WTC11 (cell line): ENCODE data around the gene CSF1R. TPM values are rescaled to one million over a fixed set of nuclear protein-coding genes. Genes with fewer than 3 reads are reported as not detected.

Experiments used
- ATAC-seq: fragments of 200-7000 bp; cut with Tn5 transposase; 2 replicates; pipeline ENCODE4 v1.10.0; 2021; ENCODE audit warnings: mild to moderate bottlenecking, moderate library complexity
- CTCF ChIA-PET: fragments of 300-600 bp; sonication (Branson Sonifier 250); formaldehyde crosslinking; loops from one replicate; lab custom pipeline; 2021; ENCODE audit warnings: antibody characterized with exemption; lab: Charles Lee
- POLR2A ChIA-PET: fragments of 350-600 bp; sonication (Branson Sonifier 250); formaldehyde crosslinking; loops from one replicate; lab custom pipeline; 2021; ENCODE audit warnings: antibody characterized with exemption; lab: Charles Lee
- DNase-seq: peaks from one replicate; pipeline ENCODE4 v3.0.0; 2021; ENCODE audit warnings: low spot score
- H3K27ac Mint-ChIP-seq: 2 replicates; pipeline ENCODE4 v1.8.0; 2021; ENCODE audit warnings: mixed read lengths
- H3K27me3 Mint-ChIP-seq: 2 replicates; pipeline ENCODE4 v1.8.0; 2021; ENCODE audit warnings: low read depth, mild to moderate bottlenecking, moderate library complexity, mixed read lengths
- H3K36me3 Mint-ChIP-seq: 2 replicates; pipeline ENCODE4 v1.8.0; 2021; ENCODE audit warnings: mixed read lengths
- H3K4me1 Mint-ChIP-seq: 2 replicates; pipeline ENCODE4 v1.8.0; 2022; ENCODE audit warnings: mixed read lengths
- H3K4me3 Mint-ChIP-seq: 2 replicates; pipeline ENCODE4 v1.8.0; 2021; ENCODE audit warnings: mild to moderate bottlenecking, moderate library complexity, mixed read lengths
- H3K9me3 Mint-ChIP-seq: 2 replicates; pipeline ENCODE4 v1.8.0; 2021; ENCODE audit warnings: mixed read lengths
- CDX4 ChIP-seq: fragments of 250-450 bp; sonication (Bioruptor Pico); IDR thresholded peaks from 2 replicates; pipeline ENCODE4 v1.9.0; 2021; ENCODE audit warnings: moderate library complexity, mild to moderate bottlenecking, inconsistent platforms, borderline replicate concordance
- CREB1 ChIP-seq: sonication (generic); formaldehyde crosslinking; IDR thresholded peaks from 2 replicates; pipeline ENCODE4 v1.8.0; 2023; ENCODE audit warnings: mild to moderate bottlenecking, missing genetic modification reagents
- ERG ChIP-seq: fragments of 250-450 bp; sonication (Bioruptor Pico); IDR thresholded peaks from 2 replicates; pipeline ENCODE4 v1.8.0; 2021; ENCODE audit warnings: mild to moderate bottlenecking
- JAZF1 ChIP-seq: fragments of 250-450 bp; sonication (Bioruptor Pico); IDR thresholded peaks from 2 replicates; pipeline ENCODE4 v1.9.0; 2021; ENCODE audit warnings: moderate library complexity, mild to moderate bottlenecking, inconsistent platforms
- NFYB ChIP-seq: sonication (generic); formaldehyde crosslinking; conservative IDR thresholded peaks from 2 replicates; pipeline ENCODE4 v1.8.0; 2022; ENCODE audit warnings: low read depth, missing genetic modification reagents
- NR3C1 ChIP-seq: sonication (generic); formaldehyde crosslinking; conservative IDR thresholded peaks from 2 replicates; pipeline ENCODE4 v1.8.1; 2023; ENCODE audit warnings: low read depth, mild to moderate bottlenecking, missing genetic modification reagents
- OVOL2 ChIP-seq: fragments of 250-450 bp; sonication (Bioruptor Pico); IDR thresholded peaks from 2 replicates; pipeline ENCODE4 v1.9.0; 2021; ENCODE audit warnings: mild to moderate bottlenecking, borderline replicate concordance
- SMAD3 ChIP-seq: sonication (generic); formaldehyde crosslinking; IDR thresholded peaks from 2 replicates; pipeline ENCODE4 v1.8.0; 2022; ENCODE audit warnings: missing genetic modification reagents, mild to moderate bottlenecking, borderline replicate concordance
- SOX15 ChIP-seq: fragments of 250-450 bp; sonication (Bioruptor Pico); IDR thresholded peaks from 2 replicates; pipeline ENCODE4 v1.9.0; 2021; ENCODE audit warnings: mild to moderate bottlenecking
- SP1 ChIP-seq: sonication (generic); formaldehyde crosslinking; conservative IDR thresholded peaks from 2 replicates; pipeline ENCODE4 v1.8.1; 2022; ENCODE audit warnings: missing genetic modification reagents
- TCF7 ChIP-seq: sonication (generic); formaldehyde crosslinking; IDR thresholded peaks from 2 replicates; pipeline ENCODE4 v1.8.0; 2022; ENCODE audit warnings: mild to moderate bottlenecking, low read depth, missing genetic modification reagents, moderate library complexity
- USF2 ChIP-seq: sonication (generic); formaldehyde crosslinking; IDR thresholded peaks from 2 replicates; pipeline ENCODE4 v1.8.1; 2023; ENCODE audit warnings: mild to moderate bottlenecking, missing genetic modification reagents, moderate library complexity
- ZBTB21 ChIP-seq: sonication (generic); formaldehyde crosslinking; IDR thresholded peaks from 2 replicates; pipeline ENCODE4 v1.8.1; 2023; ENCODE audit warnings: mild to moderate bottlenecking, missing genetic modification reagents, borderline replicate concordance
- ZNF232 ChIP-seq: sonication (generic); formaldehyde crosslinking; IDR thresholded peaks from 2 replicates; pipeline ENCODE4 v1.8.0; 2022; ENCODE audit warnings: mild to moderate bottlenecking, missing genetic modification reagents
- ZNF263 ChIP-seq: sonication (generic); formaldehyde crosslinking; IDR thresholded peaks from 2 replicates; pipeline ENCODE4 v1.8.1; 2022; ENCODE audit warnings: low read depth, mild to moderate bottlenecking, moderate library complexity, missing genetic modification reagents
- ZNF423 ChIP-seq: fragments of 250-450 bp; sonication (Bioruptor Pico); IDR thresholded peaks from 2 replicates; pipeline ENCODE4 v2.1.2; 2022; ENCODE audit warnings: mild to moderate bottlenecking, moderate library complexity
- total RNA-seq: library from RNA; stranded (reverse); gene quantifications from 3 replicates; pipeline ENCODE4 v1.2.3, GENCODE V29; 2021
- TF ChIP-seq, protein P1 (sequence below): sonication (generic); formaldehyde crosslinking; IDR thresholded peaks from 2 replicates; pipeline ENCODE4 v1.8.0; 2023; ENCODE audit warnings: missing genetic modification reagents, mild to moderate bottlenecking, borderline replicate concordance
- TF ChIP-seq, protein P2 (sequence below): sonication (generic); formaldehyde crosslinking; IDR thresholded peaks from 2 replicates; pipeline ENCODE4 v1.8.0; 2022; ENCODE audit warnings: missing genetic modification reagents
- TF ChIP-seq, protein P3 (sequence below): sonication (generic); formaldehyde crosslinking; IDR thresholded peaks from 2 replicates; pipeline ENCODE4 v1.8.1; 2023; ENCODE audit warnings: mild to moderate bottlenecking, missing genetic modification reagents, moderate library complexity

The CSF1R gene
- total RNA-seq, 1 experiment from 2014 or later = 0.20 TPM

DNA sequence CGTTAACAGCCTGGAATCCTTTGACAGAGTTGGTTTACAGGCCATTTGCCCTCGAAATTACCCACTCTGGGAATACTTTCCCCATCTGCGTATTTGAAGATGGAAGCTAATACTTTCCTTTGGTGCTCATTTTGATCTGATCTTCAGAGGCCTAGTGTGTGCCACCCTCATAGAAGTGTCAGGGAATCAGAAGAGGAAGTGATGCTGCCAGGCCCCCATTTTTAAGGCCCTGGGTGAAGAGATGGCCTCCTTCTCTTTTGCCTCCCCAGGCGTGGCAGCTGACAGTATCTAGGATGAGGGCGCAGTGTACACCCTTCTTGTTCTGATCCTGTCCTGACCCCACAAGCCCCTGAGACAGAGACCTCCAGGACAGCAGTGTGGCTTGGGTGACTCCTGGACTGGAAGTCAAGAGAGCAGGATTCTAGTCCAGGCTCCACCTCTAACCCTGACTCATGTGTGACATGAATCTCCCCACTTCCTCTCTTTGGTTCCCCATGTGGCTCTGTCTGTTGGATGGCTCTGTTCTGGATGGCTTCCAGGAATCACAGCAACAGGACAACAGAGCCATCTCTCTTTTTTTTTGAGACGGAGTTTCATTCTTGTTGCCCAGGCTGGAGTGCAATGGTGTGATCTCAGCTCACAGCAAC is 27.8 kb downstream of the CSF1R start:
- ChIA-PET CTCF (interaction anchor here (1.2 kb wide), 1 partner anchor 231 kb away, joined by 3 read pairs; no protein-coding TSS in a partner anchor), POLR2A (no interaction called here)
- TF ChIP-seq TCF7 (CRISPR knock-in tag) (no peak), CREB1 (CRISPR knock-in tag) (no peak), ZNF232 (CRISPR knock-in tag) (no peak), ZNF423 (CRISPR knock-in tag) (no peak), SMAD3 (CRISPR knock-in tag) (no peak), SP1 (CRISPR knock-in tag) (no peak), JAZF1 (CRISPR knock-in tag) (no peak), NR3C1 (no peak), ZBTB21 (CRISPR knock-in tag) (no peak), USF2 (CRISPR knock-in tag) (no peak), CDX4 (CRISPR knock-in tag) (no peak), OVOL2 (CRISPR knock-in tag) (no peak), NFYB (no peak), SOX15 (CRISPR knock-in tag) (no peak), ERG (CRISPR knock-in tag) (no peak), ZNF263 (no peak)
- TF ChIP-seq, protein P1, sequence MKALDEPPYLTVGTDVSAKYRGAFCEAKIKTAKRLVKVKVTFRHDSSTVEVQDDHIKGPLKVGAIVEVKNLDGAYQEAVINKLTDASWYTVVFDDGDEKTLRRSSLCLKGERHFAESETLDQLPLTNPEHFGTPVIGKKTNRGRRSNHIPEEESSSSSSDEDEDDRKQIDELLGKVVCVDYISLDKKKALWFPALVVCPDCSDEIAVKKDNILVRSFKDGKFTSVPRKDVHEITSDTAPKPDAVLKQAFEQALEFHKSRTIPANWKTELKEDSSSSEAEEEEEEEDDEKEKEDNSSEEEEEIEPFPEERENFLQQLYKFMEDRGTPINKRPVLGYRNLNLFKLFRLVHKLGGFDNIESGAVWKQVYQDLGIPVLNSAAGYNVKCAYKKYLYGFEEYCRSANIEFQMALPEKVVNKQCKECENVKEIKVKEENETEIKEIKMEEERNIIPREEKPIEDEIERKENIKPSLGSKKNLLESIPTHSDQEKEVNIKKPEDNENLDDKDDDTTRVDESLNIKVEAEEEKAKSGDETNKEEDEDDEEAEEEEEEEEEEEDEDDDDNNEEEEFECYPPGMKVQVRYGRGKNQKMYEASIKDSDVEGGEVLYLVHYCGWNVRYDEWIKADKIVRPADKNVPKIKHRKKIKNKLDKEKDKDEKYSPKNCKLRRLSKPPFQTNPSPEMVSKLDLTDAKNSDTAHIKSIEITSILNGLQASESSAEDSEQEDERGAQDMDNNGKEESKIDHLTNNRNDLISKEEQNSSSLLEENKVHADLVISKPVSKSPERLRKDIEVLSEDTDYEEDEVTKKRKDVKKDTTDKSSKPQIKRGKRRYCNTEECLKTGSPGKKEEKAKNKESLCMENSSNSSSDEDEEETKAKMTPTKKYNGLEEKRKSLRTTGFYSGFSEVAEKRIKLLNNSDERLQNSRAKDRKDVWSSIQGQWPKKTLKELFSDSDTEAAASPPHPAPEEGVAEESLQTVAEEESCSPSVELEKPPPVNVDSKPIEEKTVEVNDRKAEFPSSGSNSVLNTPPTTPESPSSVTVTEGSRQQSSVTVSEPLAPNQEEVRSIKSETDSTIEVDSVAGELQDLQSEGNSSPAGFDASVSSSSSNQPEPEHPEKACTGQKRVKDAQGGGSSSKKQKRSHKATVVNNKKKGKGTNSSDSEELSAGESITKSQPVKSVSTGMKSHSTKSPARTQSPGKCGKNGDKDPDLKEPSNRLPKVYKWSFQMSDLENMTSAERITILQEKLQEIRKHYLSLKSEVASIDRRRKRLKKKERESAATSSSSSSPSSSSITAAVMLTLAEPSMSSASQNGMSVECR (CRISPR knock-in tag) = no peak
- TF ChIP-seq, protein P2, sequence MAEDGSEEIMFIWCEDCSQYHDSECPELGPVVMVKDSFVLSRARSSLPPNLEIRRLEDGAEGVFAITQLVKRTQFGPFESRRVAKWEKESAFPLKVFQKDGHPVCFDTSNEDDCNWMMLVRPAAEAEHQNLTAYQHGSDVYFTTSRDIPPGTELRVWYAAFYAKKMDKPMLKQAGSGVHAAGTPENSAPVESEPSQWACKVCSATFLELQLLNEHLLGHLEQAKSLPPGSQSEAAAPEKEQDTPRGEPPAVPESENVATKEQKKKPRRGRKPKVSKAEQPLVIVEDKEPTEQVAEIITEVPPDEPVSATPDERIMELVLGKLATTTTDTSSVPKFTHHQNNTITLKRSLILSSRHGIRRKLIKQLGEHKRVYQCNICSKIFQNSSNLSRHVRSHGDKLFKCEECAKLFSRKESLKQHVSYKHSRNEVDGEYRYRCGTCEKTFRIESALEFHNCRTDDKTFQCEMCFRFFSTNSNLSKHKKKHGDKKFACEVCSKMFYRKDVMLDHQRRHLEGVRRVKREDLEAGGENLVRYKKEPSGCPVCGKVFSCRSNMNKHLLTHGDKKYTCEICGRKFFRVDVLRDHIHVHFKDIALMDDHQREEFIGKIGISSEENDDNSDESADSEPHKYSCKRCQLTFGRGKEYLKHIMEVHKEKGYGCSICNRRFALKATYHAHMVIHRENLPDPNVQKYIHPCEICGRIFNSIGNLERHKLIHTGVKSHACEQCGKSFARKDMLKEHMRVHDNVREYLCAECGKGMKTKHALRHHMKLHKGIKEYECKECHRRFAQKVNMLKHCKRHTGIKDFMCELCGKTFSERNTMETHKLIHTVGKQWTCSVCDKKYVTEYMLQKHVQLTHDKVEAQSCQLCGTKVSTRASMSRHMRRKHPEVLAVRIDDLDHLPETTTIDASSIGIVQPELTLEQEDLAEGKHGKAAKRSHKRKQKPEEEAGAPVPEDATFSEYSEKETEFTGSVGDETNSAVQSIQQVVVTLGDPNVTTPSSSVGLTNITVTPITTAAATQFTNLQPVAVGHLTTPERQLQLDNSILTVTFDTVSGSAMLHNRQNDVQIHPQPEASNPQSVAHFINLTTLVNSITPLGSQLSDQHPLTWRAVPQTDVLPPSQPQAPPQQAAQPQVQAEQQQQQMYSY = no peak
- TF ChIP-seq, protein P3, sequence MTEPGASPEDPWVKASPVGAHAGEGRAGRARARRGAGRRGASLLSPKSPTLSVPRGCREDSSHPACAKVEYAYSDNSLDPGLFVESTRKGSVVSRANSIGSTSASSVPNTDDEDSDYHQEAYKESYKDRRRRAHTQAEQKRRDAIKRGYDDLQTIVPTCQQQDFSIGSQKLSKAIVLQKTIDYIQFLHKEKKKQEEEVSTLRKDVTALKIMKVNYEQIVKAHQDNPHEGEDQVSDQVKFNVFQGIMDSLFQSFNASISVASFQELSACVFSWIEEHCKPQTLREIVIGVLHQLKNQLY (CRISPR knock-in tag) = no peak
- Mint-ChIP-seq H3K4me1 (peaks cover 17% of the 10 kb centered on the region), H3K27ac (0 out of 2 replicates have a peak overlapping the region, but pooled peaks have one; percentile 57), H3K9me3 (no peaks in the 10 kb centered on the region), H3K4me3 (no peak overlapping the region), H3K36me3 (no peaks in the 10 kb centered on the region; the same call in 1 of the 2 replicates), H3K27me3 (peaks cover 7% of the 10 kb centered on the region)
- no peak for ATAC-seq
- DNase-seq = no peak
